ENCODE measurements around the gene ITPR3.

DNA sequence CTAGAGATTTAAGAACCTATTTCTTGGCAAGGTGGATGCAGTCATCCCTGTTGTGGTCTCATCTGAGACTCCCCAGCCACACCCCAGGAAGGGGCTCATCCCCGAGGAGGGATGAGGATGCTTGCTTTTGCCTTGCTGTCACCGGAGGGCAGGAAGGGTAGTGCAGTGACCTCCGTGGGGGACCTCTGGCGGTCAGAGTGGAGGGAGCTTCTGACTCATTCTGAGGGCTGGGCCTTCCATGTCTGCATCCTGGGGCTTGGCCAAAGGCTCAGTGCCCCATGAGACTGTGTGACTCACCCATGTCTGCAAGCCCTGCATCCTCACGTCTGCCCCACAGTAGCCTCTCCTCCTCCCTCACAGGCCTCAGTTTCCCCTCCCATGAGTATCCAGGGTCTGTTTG lies 51.7 kb downstream of the ITPR3 start:
- no peak for TF ChIP-seq EZH2 (IDR thresholded peaks at IDR 0.05; ENCODE audit: insufficient read depth, poor library complexity, severe bottlenecking)
- no peak for TF ChIP-seq EZH2phosphoT487 (IDR thresholded peaks at IDR 0.05; ENCODE audit: insufficient read depth, low read depth)

Measured in GM23248 (cell line).